ENCODE measurements around the gene KCNJ6.

The KCNJ6 gene

GRCh38 chr21:37601027-37601426, 315.2 kb downstream of the KCNJ6 start:
- no peaks in the 10 kb centered on the region for H3K36me3 ChIP-seq (replicated peaks; ENCODE audit: low read depth, low read length)
- H2AFZ ChIP-seq (ENCODE audit: low read depth, low read length): no peak overlapping the region
- no peak overlapping the region for H3K9ac ChIP-seq (ENCODE audit: low read length)
- no peaks in the 10 kb centered on the region for H3K79me2 ChIP-seq (ENCODE audit: low read length)
- no peak overlapping the region for H3K4me3 ChIP-seq (ENCODE audit: low read length)
- no peak overlapping the region for H3K4me2 ChIP-seq (ENCODE audit: low read length)
- no peaks in the 10 kb centered on the region for H3K9me3 ChIP-seq (ENCODE audit: insufficient read depth, low read length)
- H3K4me1 ChIP-seq (ENCODE audit: low read length): no peaks in the 10 kb centered on the region
- TF ChIP-seq EZH2phosphoT487 (IDR thresholded peaks at IDR 0.05; ENCODE audit: low read depth): no peak
- TF ChIP-seq, protein P1, sequence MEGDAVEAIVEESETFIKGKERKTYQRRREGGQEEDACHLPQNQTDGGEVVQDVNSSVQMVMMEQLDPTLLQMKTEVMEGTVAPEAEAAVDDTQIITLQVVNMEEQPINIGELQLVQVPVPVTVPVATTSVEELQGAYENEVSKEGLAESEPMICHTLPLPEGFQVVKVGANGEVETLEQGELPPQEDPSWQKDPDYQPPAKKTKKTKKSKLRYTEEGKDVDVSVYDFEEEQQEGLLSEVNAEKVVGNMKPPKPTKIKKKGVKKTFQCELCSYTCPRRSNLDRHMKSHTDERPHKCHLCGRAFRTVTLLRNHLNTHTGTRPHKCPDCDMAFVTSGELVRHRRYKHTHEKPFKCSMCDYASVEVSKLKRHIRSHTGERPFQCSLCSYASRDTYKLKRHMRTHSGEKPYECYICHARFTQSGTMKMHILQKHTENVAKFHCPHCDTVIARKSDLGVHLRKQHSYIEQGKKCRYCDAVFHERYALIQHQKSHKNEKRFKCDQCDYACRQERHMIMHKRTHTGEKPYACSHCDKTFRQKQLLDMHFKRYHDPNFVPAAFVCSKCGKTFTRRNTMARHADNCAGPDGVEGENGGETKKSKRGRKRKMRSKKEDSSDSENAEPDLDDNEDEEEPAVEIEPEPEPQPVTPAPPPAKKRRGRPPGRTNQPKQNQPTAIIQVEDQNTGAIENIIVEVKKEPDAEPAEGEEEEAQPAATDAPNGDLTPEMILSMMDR (IDR thresholded peaks at IDR 0.05; ENCODE audit: low read depth, low read length): no peak
- no peaks in the 10 kb centered on the region for H4K20me1 ChIP-seq (ENCODE audit: insufficient read depth, low read length)
- no peak overlapping the region for H3K27ac ChIP-seq (ENCODE audit: low read length)
- no peaks in the 10 kb centered on the region for H3K27me3 ChIP-seq (ENCODE audit: low read depth, low read length)

GRCh38 chr21:37595944-37596343, 320.3 kb downstream of the KCNJ6 start:
- Histone ChIP-seq H3K9me3 (ENCODE audit: insufficient read depth, low read length) (no peaks in the 10 kb centered on the region), H3K27me3 (ENCODE audit: low read depth, low read length) (no peaks in the 10 kb centered on the region), H3K9ac (ENCODE audit: low read length) (no peak overlapping the region), H3K4me3 (ENCODE audit: low read length) (no peak overlapping the region), H3K27ac (ENCODE audit: low read length) (no peak overlapping the region), H2AFZ (ENCODE audit: low read depth, low read length) (no peak overlapping the region), H3K36me3 (replicated peaks; ENCODE audit: low read depth, low read length) (no peaks in the 10 kb centered on the region), H3K79me2 (ENCODE audit: low read length) (no peaks in the 10 kb centered on the region), H3K4me2 (ENCODE audit: low read length) (no peak overlapping the region), H4K20me1 (ENCODE audit: insufficient read depth, low read length) (no peaks in the 10 kb centered on the region), H3K4me1 (ENCODE audit: low read length) (no peaks in the 10 kb centered on the region)
- no peak for TF ChIP-seq EZH2phosphoT487 (IDR thresholded peaks at IDR 0.05; ENCODE audit: low read depth)
- TF ChIP-seq, protein P1 (IDR thresholded peaks at IDR 0.05; ENCODE audit: low read depth, low read length): no peak

DNA sequence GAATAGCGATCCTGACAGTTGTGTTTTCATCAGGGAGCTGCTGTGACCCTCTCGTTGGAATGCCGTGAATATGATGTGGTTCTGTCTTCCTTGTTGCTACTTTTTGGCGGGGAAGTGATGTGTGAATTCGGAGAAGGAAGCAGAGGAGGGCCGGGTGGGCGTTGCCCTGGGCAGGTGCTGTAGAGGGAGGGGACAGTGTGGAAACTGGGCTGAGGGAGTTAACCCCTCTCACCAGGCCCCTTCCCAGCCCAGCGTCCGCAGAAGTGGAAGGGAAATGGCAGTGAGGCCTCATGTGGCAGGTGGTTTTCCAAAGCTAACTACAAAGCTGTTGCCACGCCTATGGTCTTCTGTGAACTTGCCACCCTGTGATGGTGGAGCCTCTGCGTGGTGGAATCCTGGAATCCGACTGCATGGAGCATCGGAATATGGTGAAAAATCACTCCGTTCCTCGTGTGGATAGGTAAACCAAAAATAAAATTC, 321.7 kb downstream of the KCNJ6 start:
- H3K27ac ChIP-seq (ENCODE audit: low read length): no peak overlapping the region
- no peaks in the 10 kb centered on the region for H3K27me3 ChIP-seq (ENCODE audit: low read depth, low read length)
- H3K36me3 ChIP-seq (replicated peaks; ENCODE audit: low read depth, low read length): no peaks in the 10 kb centered on the region
- H3K4me1 ChIP-seq (ENCODE audit: low read length): no peaks in the 10 kb centered on the region
- no peak overlapping the region for H3K9ac ChIP-seq (ENCODE audit: low read length)
- H3K9me3 ChIP-seq (ENCODE audit: insufficient read depth, low read length): no peaks in the 10 kb centered on the region
- no peaks in the 10 kb centered on the region for H3K79me2 ChIP-seq (ENCODE audit: low read length)
- no peak overlapping the region for H2AFZ ChIP-seq (ENCODE audit: low read depth, low read length)
- H3K4me2 ChIP-seq (ENCODE audit: low read length): no peak overlapping the region
- no peak for TF ChIP-seq EZH2phosphoT487 (IDR thresholded peaks at IDR 0.05; ENCODE audit: low read depth)
- TF ChIP-seq, protein P1 (IDR thresholded peaks at IDR 0.05; ENCODE audit: low read depth, low read length): no peak
- no peak overlapping the region for H3K4me3 ChIP-seq (ENCODE audit: low read length)
- H4K20me1 ChIP-seq (ENCODE audit: insufficient read depth, low read length): no peaks in the 10 kb centered on the region

GRCh38 chr21:37593740-37594471, 322.4 kb downstream of the KCNJ6 start:
- Histone ChIP-seq H3K9ac (ENCODE audit: low read length) (no peak overlapping the region), H3K4me3 (ENCODE audit: low read length) (no peak overlapping the region), H3K4me2 (ENCODE audit: low read length) (no peak overlapping the region)

More at GRCh38 chr21:37593740-37594471, 322.4 kb downstream of the KCNJ6 start:
- no peaks in the 10 kb centered on the region for H3K4me1 ChIP-seq (ENCODE audit: low read length)
- H3K79me2 ChIP-seq (ENCODE audit: low read length): no peaks in the 10 kb centered on the region
- H3K27ac ChIP-seq (ENCODE audit: low read length): no peak overlapping the region
- H3K36me3 ChIP-seq (replicated peaks; ENCODE audit: low read depth, low read length): no peaks in the 10 kb centered on the region
- no peaks in the 10 kb centered on the region for H3K9me3 ChIP-seq (ENCODE audit: insufficient read depth, low read length)
- TF ChIP-seq, protein P1 (IDR thresholded peaks at IDR 0.05; ENCODE audit: low read depth, low read length): no peak
- TF ChIP-seq EZH2phosphoT487 (IDR thresholded peaks at IDR 0.05; ENCODE audit: low read depth): no peak
- no peaks in the 10 kb centered on the region for H4K20me1 ChIP-seq (ENCODE audit: insufficient read depth, low read length)
- no peaks in the 10 kb centered on the region for H3K27me3 ChIP-seq (ENCODE audit: low read depth, low read length)
- H2AFZ ChIP-seq (ENCODE audit: low read depth, low read length): no peak overlapping the region
